ENCODE measurements around the gene NFIA.

Gene NFIA

GRCh38 chr1:61076728-61077675 lies 5.4 kb upstream of the NFIA start (continued):
- TF ChIP-seq ZBTB6 (tag by site-specific recombination; IDR thresholded peaks at IDR 0.05) (no peak; the same call in 1 of the 2 replicates), GLIS1 (tag by site-specific recombination; IDR thresholded peaks at IDR 0.05) (peak; percentile 69), ZNF514 (tag by site-specific recombination; IDR thresholded peaks at IDR 0.05) (no peak), ZBTB7A (tag by site-specific recombination; IDR thresholded peaks at IDR 0.05; ENCODE audit: low read depth) (no peak), TCF7L2 (IDR thresholded peaks at IDR 0.05; ENCODE audit: borderline replicate concordance, low read depth, low read length) (peak; percentile 53; the same call in 1 of the 2 replicates), ZXDB (tag by site-specific recombination; IDR thresholded peaks at IDR 0.05) (peak; percentile 98), ZNF19 (tag by site-specific recombination; IDR thresholded peaks at IDR 0.05; ENCODE audit: low read depth) (no peak), ZNF26 (tag by site-specific recombination; IDR thresholded peaks at IDR 0.05) (no peak), PRDM2 (tag by site-specific recombination; IDR thresholded peaks at IDR 0.05; ENCODE audit: borderline replicate concordance) (no peak), ZNF639 (tag by site-specific recombination; IDR thresholded peaks at IDR 0.05) (peak; percentile 16; the same call in 1 of the 2 replicates), ZNF777 (tag by site-specific recombination; IDR thresholded peaks at IDR 0.05; ENCODE audit: borderline replicate concordance) (no peak), ELK4 (IDR thresholded peaks at IDR 0.05; ENCODE audit: borderline replicate concordance, low read depth, low read length) (no peak), INSM2 (tag by site-specific recombination; IDR thresholded peaks at IDR 0.05) (peak; percentile 51; the same call in 1 of the 2 replicates), ZBTB20 (tag by site-specific recombination; IDR thresholded peaks at IDR 0.05) (peak; percentile 47), REPIN1 (tag by site-specific recombination; IDR thresholded peaks at IDR 0.05; ENCODE audit: low read depth) (no peak), ZNF174 (tag by site-specific recombination; IDR thresholded peaks at IDR 0.05) (no peak), ZNF623 (tag by site-specific recombination; IDR thresholded peaks at IDR 0.05) (no peak), BCL6B (tag by site-specific recombination; IDR thresholded peaks at IDR 0.05) (no peak), ZNF530 (tag by site-specific recombination; IDR thresholded peaks at IDR 0.05; ENCODE audit: low read depth) (no peak), ZNF521 (tag by site-specific recombination; IDR thresholded peaks at IDR 0.05) (no peak), PRDM1 (tag by site-specific recombination; IDR thresholded peaks at IDR 0.05) (peak; percentile 98), PBX3 (CRISPR knock-in tag; IDR thresholded peaks at IDR 0.05) (no peak)

All from HEK293 (cell line).